Motor neuron (in vitro differentiated cells): Measurements from ENCODE around the gene PKN1. TPM values are rescaled to one million over a fixed set of nuclear protein-coding genes. Genes with fewer than 3 reads are reported as not detected.

ENCODE experiments used
- total RNA-seq, 8 experiments: library from RNA; unstranded; fragments of 300-600 nt; gene quantifications; 2 replicates each; pipeline versions ENCODE4 v1.2.3 to v1.2.4, GENCODE V29; 2022

PKN1 gene
- total RNA-seq, 8 experiments from 2014 or later: 37.6 to 69.3 (median 56.0) TPM

Other genes with a start within 250 kb of the PKN1 start
- gene ADGRL1, start 227.1 kb upstream of the PKN1 start, total RNA-seq: 10 to 100 TPM; 26.8 to 40.7 (median 33.2) TPM
- 10 to 100 TPM in 3 of 8 experiments, 1 to 10 TPM in 2, under 1 TPM in 3; 0.63 to 33.8 (median 1.5) TPM for gene ADGRE5, start 51.9 kb upstream of the PKN1 start, total RNA-seq
- gene DDX39A, start 14.0 kb upstream of the PKN1 start, total RNA-seq: 100 to 1,000 TPM in 1 of 8 experiments, 10 to 100 TPM in 7; 25.7 to 134 (median 58.3) TPM
- under 1 TPM in 2 of 8 experiments, not detected in 6; 0.11 to 0.24 TPM for gene PTGER1, start 42.0 kb downstream of the PKN1 start, total RNA-seq
- gene GIPC1, start 62.8 kb downstream of the PKN1 start, total RNA-seq: 10 to 100 TPM; 28.7 to 92.0 (median 49.2) TPM
- 100 to 1,000 TPM in 3 of 8 experiments, 10 to 100 TPM in 5; 36.7 to 113 (median 72.8) TPM for gene DNAJB1, start 85.1 kb downstream of the PKN1 start, total RNA-seq
- gene TECR, start 96.3 kb downstream of the PKN1 start, total RNA-seq: 100 to 1,000 TPM in 4 of 8 experiments, 10 to 100 TPM in 4; 67.6 to 145 (median 97.3) TPM
- 100 to 1,000 TPM; 232 to 333 (median 277) TPM for gene NDUFB7, start 138.8 kb downstream of the PKN1 start, total RNA-seq
- under 1 TPM in 1 of 8 experiments, not detected in 7; 0.05 TPM for gene CLEC17A, start 149.8 kb downstream of the PKN1 start, total RNA-seq
- gene ADGRE3, start 241.5 kb downstream of the PKN1 start, total RNA-seq: under 1 TPM in 1 of 8 experiments, not detected in 7; 0.13 TPM